Testis (tissue), 3 donors: Measurements from ENCODE around the gene GAB2. TPM values are rescaled to one million over a fixed set of nuclear protein-coding genes. Genes with fewer than 3 reads are reported as not detected.
A peak's percentile ranks its signal among the peaks of the same experiment; 100 is the strongest.

Experiments
- DNase-seq: peaks from one replicate; pipeline ENCODE4 v3.0.0-alpha.2; 2019
- H3K27ac ChIP-seq, 2 donors: fragments of 200-600 bp; sonication (generic); one replicate each; pipeline ENCODE4 v1.5.1; 2019
- H3K27me3 ChIP-seq: fragments of 200-600 bp; sonication (generic); one replicate; pipeline ENCODE4 v1.5.1; 2019
- H3K36me3 ChIP-seq: fragments of 200-600 bp; sonication (generic); one replicate; pipeline ENCODE4 v1.5.1; 2017; ENCODE audit warnings: low read depth; ENCODE audit errors: missing control alignments
- H3K4me1 ChIP-seq: fragments of 200-600 bp; sonication (generic); one replicate; pipeline ENCODE4 v1.5.1; 2019
- H3K4me3 ChIP-seq, 2 donors: fragments of 200-600 bp; sonication (generic); one replicate each; pipeline ENCODE4 v1.5.1; 2017 to 2019
- H3K9me3 ChIP-seq: fragments of 200-600 bp; sonication (generic); one replicate; pipeline ENCODE4 v1.5.1; 2017
- POLR2A ChIP-seq: fragments of 450-650 bp; IDR thresholded peaks from one replicate; pipeline ENCODE4 v1.6.1; 2017; ENCODE audit warnings: antibody characterized with exemption, mild to moderate bottlenecking, moderate library complexity
- WGBS, 2 donors: methylation state at CpG; one replicate each; pipeline ENCODE4 v1.1.5; 2018; 5-methylcytosine and 5-hydroxymethylcytosine counted together
- intact Hi-C: fragments of 100-400 bp; cut with DNase I; formaldehyde crosslinking; loops from one replicate; pipeline ENCODE4 v1.15.1; 2023; ENCODE audit warnings: low total_unique reads
- polyA plus RNA-seq: library from polyadenylated mRNA; stranded (reverse); fragments of 350-450 nt; fragmentation: Illumina TruSeq; extraction: RNeasy Lipid Tissue Mini Kit (QIAGEN cat#74804); gene quantifications from one replicate; pipeline ENCODE4 v1.2.3, GENCODE V29; 2014; ENCODE audit warnings: low read depth, low replicate concordance; ENCODE audit not compliant: insufficient read depth
- total RNA-seq, 2 donors: library from RNA; depleted of rRNA; stranded (reverse); fragments of >200 nt; gene quantifications; one replicate each; pipeline ENCODE4 v1.2.3, GENCODE V29; 2016
- TF ChIP-seq, protein P1 (sequence below), 3 experiments: fragments of 450-650 bp in 2 of 3; fragments of 200-600 bp in 1 of 3; sonication (generic) in 1 of 3; IDR thresholded peaks; one replicate each; pipeline ENCODE4 v1.5.1; 2016 to 2019; ENCODE audit warnings: antibody characterized with exemption in 3 of 3, mild to moderate bottlenecking in 2 of 3, moderate library complexity in 1 of 3

Gene GAB2
- total and polyA plus RNA-seq, 3 donors from 2014 or later, result 9.2 to 14.3 (median 10.9) TPM

DNA sequence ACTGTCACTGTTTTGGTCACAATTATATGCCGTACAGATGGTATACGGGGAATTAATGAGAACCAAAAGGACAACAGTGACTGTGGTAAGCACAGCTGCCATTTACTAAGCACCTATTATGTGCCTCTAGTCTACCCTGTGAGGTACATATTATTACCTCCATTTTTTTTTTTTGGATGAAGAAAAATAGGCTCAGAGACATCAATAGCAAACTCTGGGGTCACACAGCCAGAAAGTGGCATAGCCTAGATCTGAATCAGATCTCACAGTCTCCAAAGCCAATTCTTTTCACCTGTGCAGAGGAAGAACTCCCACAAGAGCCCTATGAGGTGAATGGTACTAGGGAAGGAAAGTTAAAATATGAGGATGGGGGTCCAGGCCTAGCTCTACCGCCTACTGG lies 160.0 kb downstream of the GAB2 start:
- no peak for TF ChIP-seq POLR2A
- TF ChIP-seq, protein P1, sequence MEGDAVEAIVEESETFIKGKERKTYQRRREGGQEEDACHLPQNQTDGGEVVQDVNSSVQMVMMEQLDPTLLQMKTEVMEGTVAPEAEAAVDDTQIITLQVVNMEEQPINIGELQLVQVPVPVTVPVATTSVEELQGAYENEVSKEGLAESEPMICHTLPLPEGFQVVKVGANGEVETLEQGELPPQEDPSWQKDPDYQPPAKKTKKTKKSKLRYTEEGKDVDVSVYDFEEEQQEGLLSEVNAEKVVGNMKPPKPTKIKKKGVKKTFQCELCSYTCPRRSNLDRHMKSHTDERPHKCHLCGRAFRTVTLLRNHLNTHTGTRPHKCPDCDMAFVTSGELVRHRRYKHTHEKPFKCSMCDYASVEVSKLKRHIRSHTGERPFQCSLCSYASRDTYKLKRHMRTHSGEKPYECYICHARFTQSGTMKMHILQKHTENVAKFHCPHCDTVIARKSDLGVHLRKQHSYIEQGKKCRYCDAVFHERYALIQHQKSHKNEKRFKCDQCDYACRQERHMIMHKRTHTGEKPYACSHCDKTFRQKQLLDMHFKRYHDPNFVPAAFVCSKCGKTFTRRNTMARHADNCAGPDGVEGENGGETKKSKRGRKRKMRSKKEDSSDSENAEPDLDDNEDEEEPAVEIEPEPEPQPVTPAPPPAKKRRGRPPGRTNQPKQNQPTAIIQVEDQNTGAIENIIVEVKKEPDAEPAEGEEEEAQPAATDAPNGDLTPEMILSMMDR (IDR thresholded peaks at IDR 0.05), result no peak
- no peaks in the 10 kb centered on the region for H3K9me3 ChIP-seq
- peaks cover 24% of the 10 kb centered on the region for H3K4me1 ChIP-seq
- H3K4me3 ChIP-seq, result no peak overlapping the region
- intact Hi-C loops, result no loop called here
- H3K36me3 ChIP-seq, result no peaks in the 10 kb centered on the region
- 90 to 98% methylated on average over 3 of the region's 3 CpGs for WGBS, 2 donors
- no peak for DNase-seq
- peak overlapping the region in 1 of 2 donors; percentile 25 for H3K27ac ChIP-seq
- H3K27me3 ChIP-seq, result no peaks in the 10 kb centered on the region

DNA sequence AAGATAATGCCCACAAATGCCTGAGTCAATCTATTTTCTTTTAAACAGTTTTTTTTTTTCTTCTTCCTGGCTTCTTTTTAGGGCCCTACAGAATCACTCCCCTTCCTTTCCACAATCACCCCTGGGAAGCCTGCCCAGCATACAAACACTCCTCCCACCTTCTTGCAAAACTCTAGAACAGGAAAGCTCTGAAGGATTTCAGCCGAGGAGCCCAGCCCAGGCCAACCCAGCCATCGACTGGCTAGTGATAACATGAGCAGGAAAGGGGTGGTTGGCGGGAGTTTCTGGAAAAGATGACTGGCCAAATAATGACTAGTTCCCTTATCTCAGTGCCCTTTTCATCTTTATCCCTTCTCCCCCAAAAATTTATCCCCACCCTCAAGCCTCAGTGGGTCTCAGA lies 160.7 kb downstream of the GAB2 start:
- WGBS, 2 donors, result 26 to 30% methylated on average over 3 of the region's 3 CpGs
- DNase-seq, result peak; percentile 54
- H3K4me1 ChIP-seq, result peaks cover 17% of the 10 kb centered on the region
- no peaks in the 10 kb centered on the region for H3K27me3 ChIP-seq
- H3K27ac ChIP-seq, result peak overlapping the region; percentile 33 to 46
- H3K36me3 ChIP-seq, result no peaks in the 10 kb centered on the region
- H3K4me3 ChIP-seq, result no peak overlapping the region
- H3K9me3 ChIP-seq, result no peaks in the 10 kb centered on the region
- intact Hi-C loops, result no loop called here
- TF ChIP-seq, protein P1 (IDR thresholded peaks at IDR 0.05), result no peak
- no peak for TF ChIP-seq POLR2A

DNA sequence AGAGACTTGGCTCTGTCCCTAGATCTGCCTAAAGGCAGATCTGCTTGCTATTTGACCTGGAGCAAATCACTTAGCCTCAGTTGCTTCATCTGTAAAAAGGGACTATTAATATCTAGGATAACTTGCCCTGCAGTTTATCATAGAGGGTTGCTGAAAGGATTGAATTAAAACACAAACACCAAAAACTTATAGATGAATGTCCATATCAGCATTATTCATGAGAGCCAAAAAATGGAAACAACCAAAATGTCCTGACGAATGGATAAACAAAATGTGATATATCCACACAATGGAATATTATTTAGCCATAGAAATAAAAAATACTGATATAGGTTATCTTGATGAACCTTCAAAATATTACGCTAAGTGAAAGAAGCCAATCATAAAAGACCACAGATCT lies 161.7 kb downstream of the GAB2 start:
- no peaks in the 10 kb centered on the region for H3K27me3 ChIP-seq
- no peaks in the 10 kb centered on the region for H3K36me3 ChIP-seq
- no peaks in the 10 kb centered on the region for H3K9me3 ChIP-seq
- intact Hi-C loops, result no loop called here
- DNase-seq, result no peak
- TF ChIP-seq, protein P1 (IDR thresholded peaks at IDR 0.05), result no peak
- no peak for TF ChIP-seq POLR2A
- peaks cover 18% of the 10 kb centered on the region for H3K4me1 ChIP-seq
- no peak overlapping the region for H3K4me3 ChIP-seq
- WGBS, 2 donors, result 86 to 87% methylated on average over 2 of the region's 2 CpGs
- H3K27ac ChIP-seq, result no peak overlapping the region

DNA sequence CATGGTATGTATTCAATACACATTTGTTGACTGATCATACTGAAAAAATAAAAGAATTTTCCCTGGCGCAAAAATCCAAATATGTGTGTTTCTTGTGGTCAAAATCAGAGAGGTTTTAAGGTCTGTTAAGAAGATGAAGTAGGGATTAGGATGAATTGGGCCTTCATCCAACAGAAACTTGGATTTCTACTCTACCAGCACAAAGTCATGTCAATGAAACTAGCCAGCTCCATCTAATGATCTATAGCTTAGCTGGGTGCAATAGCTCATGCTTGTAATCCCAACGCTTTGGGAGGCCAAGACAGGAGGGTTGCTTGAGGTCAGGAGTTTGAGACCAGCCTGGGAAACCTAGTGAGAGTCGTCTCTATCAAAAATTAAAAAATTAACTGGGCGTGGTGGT lies 163.4 kb downstream of the GAB2 start:
- no peak for DNase-seq
- TF ChIP-seq, protein P1 (IDR thresholded peaks at IDR 0.05), result no peak
- TF ChIP-seq POLR2A, result no peak
- H3K4me1 ChIP-seq, result peaks cover 20% of the 10 kb centered on the region
- intact Hi-C loops, result no loop called here
- no peaks in the 10 kb centered on the region for H3K9me3 ChIP-seq
- no peaks in the 10 kb centered on the region for H3K36me3 ChIP-seq
- no peak overlapping the region for H3K4me3 ChIP-seq
- no peaks in the 10 kb centered on the region for H3K27me3 ChIP-seq
- WGBS, 2 donors, result 89 to 94% methylated on average over 4 of the region's 4 CpGs
- H3K27ac ChIP-seq, result no peak overlapping the region

DNA sequence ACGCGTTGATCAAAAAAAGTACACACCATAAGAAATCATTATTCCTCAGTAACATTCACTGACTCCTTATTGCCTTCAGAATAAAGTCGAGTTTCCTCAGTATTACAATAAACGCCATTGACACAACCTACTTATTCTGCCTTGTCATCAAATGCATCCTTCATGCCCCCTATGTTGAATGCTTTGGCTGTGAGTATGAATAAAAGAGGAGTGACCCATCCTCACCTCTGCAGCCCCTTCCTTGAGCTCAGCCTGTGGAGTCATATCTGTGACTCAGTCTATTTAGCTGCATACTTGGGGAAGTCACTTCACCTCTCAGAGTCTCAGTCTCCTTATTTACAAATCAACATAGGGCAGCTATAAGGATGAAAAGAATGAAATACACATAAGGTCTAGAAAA lies 163.8 kb downstream of the GAB2 start:
- 89 to 97% methylated on average over 4 of the region's 4 CpGs for WGBS, 2 donors
- DNase-seq, result no peak
- H3K27me3 ChIP-seq, result no peaks in the 10 kb centered on the region
- peaks cover 20% of the 10 kb centered on the region for H3K4me1 ChIP-seq
- intact Hi-C loops, result no loop called here
- no peak for TF ChIP-seq POLR2A
- TF ChIP-seq, protein P1 (IDR thresholded peaks at IDR 0.05), result no peak
- no peak overlapping the region for H3K27ac ChIP-seq
- H3K9me3 ChIP-seq, result no peaks in the 10 kb centered on the region
- H3K4me3 ChIP-seq, result no peak overlapping the region
- H3K36me3 ChIP-seq, result no peaks in the 10 kb centered on the region
